Mesenchymal stem cell (in vitro differentiated cells and primary cell): Measurements from ENCODE around the gene SLC16A6.
"Not testable (repeated sequence)": the region's sequence is repeated elsewhere in the genome, so short reads cannot be mapped to it uniquely, and the experiment has no call there.

ENCODE experiments used
- DNase-seq: peaks from one replicate; pipeline ENCODE4 v3.0.0-alpha.2; 2013
- H2AFZ ChIP-seq: one replicate; pipeline ENCODE4 v1.6.1; 2013; ENCODE audit warnings: low read depth, mild to moderate bottlenecking, control low read depth, inconsistent platforms, low read length, moderate library complexity
- H2AK5ac ChIP-seq: 2 replicates; pipeline ENCODE4 v1.6.1; 2013; ENCODE audit warnings: low read length, moderate library complexity, mild to moderate bottlenecking, inconsistent platforms; ENCODE audit not compliant: severe bottlenecking
- H2BK120ac ChIP-seq: one replicate; pipeline ENCODE4 v1.6.1; 2013; ENCODE audit warnings: low read depth, mild to moderate bottlenecking, inconsistent platforms, low read length, moderate library complexity
- H2BK12ac ChIP-seq, 2 experiments: one replicate each; pipeline ENCODE4 v1.6.1; 2013; ENCODE audit warnings: inconsistent platforms in 2 of 2, low read length in 2 of 2, mild to moderate bottlenecking in 2 of 2, moderate library complexity in 2 of 2, control low read depth in 1 of 2
- H2BK15ac ChIP-seq: one replicate; pipeline ENCODE4 v1.6.1; 2013; ENCODE audit warnings: mild to moderate bottlenecking, low read depth, inconsistent platforms; ENCODE audit not compliant: poor library complexity, severe bottlenecking
- H2BK5ac ChIP-seq: 2 replicates; pipeline ENCODE4 v1.6.1; 2013; ENCODE audit warnings: low read depth, mild to moderate bottlenecking, low read length, control low read depth, inconsistent platforms; ENCODE audit not compliant: poor library complexity, severe bottlenecking
- H3K14ac ChIP-seq, 2 experiments: one replicate each; pipeline ENCODE4 v1.6.1; 2013; ENCODE audit warnings: inconsistent platforms in 2 of 2, low read length in 2 of 2, control low read depth in 1 of 2, mild to moderate bottlenecking in 1 of 2, moderate library complexity in 1 of 2
- H3K18ac ChIP-seq, 2 experiments: one replicate each; pipeline ENCODE4 v1.6.1; 2013; ENCODE audit warnings: inconsistent platforms in 2 of 2, low read length in 2 of 2, control low read depth in 1 of 2, low read depth in 1 of 2, mild to moderate bottlenecking in 1 of 2
- H3K23ac ChIP-seq, 2 experiments: one replicate each; pipeline ENCODE4 v1.6.1; 2013; ENCODE audit warnings: inconsistent platforms in 2 of 2, low read length in 2 of 2, mild to moderate bottlenecking in 2 of 2, moderate library complexity in 2 of 2, control low read depth in 1 of 2
- H3K27ac ChIP-seq: 2 replicates; pipeline ENCODE4 v1.5.1; 2013; ENCODE audit warnings: mild to moderate bottlenecking, moderate library complexity, low read length, control low read depth, inconsistent platforms; ENCODE audit not compliant: poor library complexity, severe bottlenecking
- H3K27me3 ChIP-seq, 2 experiments: 2 replicates each; pipeline versions ENCODE4 v1.6.1 to v1.7.0; 2013; ENCODE audit warnings: low read length in 2 of 2, mild to moderate bottlenecking in 2 of 2, moderate library complexity in 2 of 2, control low read depth in 1 of 2, inconsistent platforms in 1 of 2; ENCODE audit not compliant: control insufficient read depth in 1 of 2, insufficient read depth in 1 of 2
- H3K36me3 ChIP-seq, 2 experiments: 2 replicates each; pipeline versions ENCODE4 v1.6.1 to v1.7.0; 2013; ENCODE audit warnings: low read length in 2 of 2, control low read depth in 1 of 2, inconsistent platforms in 1 of 2, low read depth in 1 of 2, mild to moderate bottlenecking in 1 of 2; ENCODE audit not compliant: insufficient read depth in 2 of 2, control insufficient read depth in 1 of 2
- H3K4ac ChIP-seq, 2 experiments: one replicate each; pipeline ENCODE4 v1.6.1; 2013; ENCODE audit warnings: inconsistent platforms in 2 of 2, low read length in 2 of 2, mild to moderate bottlenecking in 2 of 2, moderate library complexity in 2 of 2, control low read depth in 1 of 2, low read depth in 1 of 2
- H3K4me1 ChIP-seq: 2 replicates; pipeline ENCODE4 v1.6.1; 2013; ENCODE audit warnings: low read depth, low read length, control low read depth; ENCODE audit not compliant: control insufficient read depth, insufficient read depth
- H3K4me2 ChIP-seq: 2 replicates; pipeline ENCODE4 v1.6.1; 2013; ENCODE audit warnings: low read length, mild to moderate bottlenecking, inconsistent platforms; ENCODE audit not compliant: poor library complexity, severe bottlenecking
- H3K4me3 ChIP-seq, 2 experiments: 2 replicates each; pipeline versions ENCODE4 v1.5.1 to v1.7.0; 2013; ENCODE audit warnings: low read length in 2 of 2, mild to moderate bottlenecking in 2 of 2, control low read depth in 1 of 2, low read depth in 1 of 2; ENCODE audit not compliant: insufficient read depth in 1 of 2
- H3K79me1 ChIP-seq: replicated peaks from 2 replicates; pipeline ENCODE4 v1.6.1; 2013; ENCODE audit warnings: mild to moderate bottlenecking, control low read depth, low read length, inconsistent platforms; ENCODE audit not compliant: poor library complexity, severe bottlenecking
- H3K9ac ChIP-seq: 2 replicates; pipeline ENCODE4 v1.7.0; 2013; ENCODE audit warnings: mild to moderate bottlenecking, low read length, moderate library complexity
- H3K9me3 ChIP-seq: 2 replicates; pipeline ENCODE4 v1.7.0; 2013; ENCODE audit warnings: mild to moderate bottlenecking, low read length; ENCODE audit not compliant: control insufficient read depth
- H4K8ac ChIP-seq: one replicate; pipeline ENCODE4 v1.6.1; 2013; ENCODE audit warnings: inconsistent platforms, mild to moderate bottlenecking, low read length, moderate library complexity
- H4K91ac ChIP-seq: one replicate; pipeline ENCODE4 v1.6.1; 2013; ENCODE audit warnings: mild to moderate bottlenecking, low read length, inconsistent platforms
- WGBS: methylation state at CpG from one replicate; pipeline ENCODE4 v1.1.7; 2013; ENCODE audit warnings: mixed read lengths; 5-methylcytosine and 5-hydroxymethylcytosine counted together

The SLC16A6 gene

DNA sequence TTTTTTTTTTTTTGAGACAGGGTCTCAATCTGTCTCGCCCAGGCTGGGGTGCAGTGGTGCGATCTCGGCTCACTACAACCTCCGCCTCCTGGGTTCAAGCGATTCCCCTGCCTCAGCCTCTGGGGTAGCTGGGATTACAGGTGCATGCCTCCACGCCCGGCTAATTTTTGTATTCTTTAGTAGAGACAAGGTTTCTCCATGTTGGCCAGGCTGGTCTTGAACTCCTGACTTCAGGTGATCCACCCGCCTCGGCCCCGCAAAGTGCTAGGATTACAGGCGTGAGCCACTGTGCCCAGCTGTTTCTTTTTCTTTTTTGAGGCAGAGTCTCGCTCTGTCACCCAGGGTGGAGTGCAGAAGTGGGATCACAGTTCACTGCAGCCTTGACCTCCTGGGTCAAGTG, 70.1 kb downstream of the SLC16A6 start:
- H2BK5ac ChIP-seq, H3K4me1 ChIP-seq, H3K4ac ChIP-seq, H2BK120ac ChIP-seq, H3K9me3 ChIP-seq, H3K27me3 ChIP-seq, DNase-seq, H3K36me3 ChIP-seq, H3K14ac ChIP-seq, H2AFZ ChIP-seq, H3K27ac ChIP-seq, H2BK12ac ChIP-seq, H3K4me2 ChIP-seq, H4K91ac ChIP-seq, H3K23ac ChIP-seq, H3K79me1 ChIP-seq, H3K9ac ChIP-seq, H4K8ac ChIP-seq, H2BK15ac ChIP-seq, H3K4me3 ChIP-seq, H2AK5ac ChIP-seq, H3K18ac ChIP-seq: not testable (repeated sequence)
- WGBS, result 96% methylated on average over 12 of the region's 12 CpGs

DNA sequence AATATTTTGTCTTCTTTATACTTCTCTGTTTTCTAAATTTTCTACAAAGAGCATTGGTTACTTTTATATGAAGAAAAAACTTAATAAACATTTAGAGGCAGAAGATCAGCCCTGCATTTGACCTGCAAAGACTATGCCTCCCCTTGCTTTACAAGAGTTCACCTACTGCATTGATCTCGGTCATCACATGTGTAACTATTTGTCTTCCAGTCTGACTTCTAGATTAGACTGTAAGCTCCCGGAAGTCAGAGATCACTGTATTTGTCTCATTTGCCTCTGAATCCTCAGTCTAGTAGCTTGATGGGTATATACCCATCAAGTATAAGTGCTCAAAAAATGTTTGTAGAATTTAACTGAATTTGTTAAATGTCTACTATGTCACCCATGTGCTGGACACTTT, 70.7 kb downstream of the SLC16A6 start:
- not testable (repeated sequence) for H2BK120ac ChIP-seq, H3K27ac ChIP-seq, H3K4me3 ChIP-seq, H3K36me3 ChIP-seq, H3K4ac ChIP-seq, H3K9me3 ChIP-seq, H3K4me2 ChIP-seq, H2BK12ac ChIP-seq, H2AK5ac ChIP-seq, H3K23ac ChIP-seq, H2AFZ ChIP-seq, H2BK5ac ChIP-seq, DNase-seq, H3K14ac ChIP-seq, H4K8ac ChIP-seq, H3K4me1 ChIP-seq, H4K91ac ChIP-seq, H3K79me1 ChIP-seq, H3K27me3 ChIP-seq, H2BK15ac ChIP-seq, H3K18ac ChIP-seq, H3K9ac ChIP-seq
- 71% methylated on average over 1 of the region's 2 CpGs for WGBS

DNA sequence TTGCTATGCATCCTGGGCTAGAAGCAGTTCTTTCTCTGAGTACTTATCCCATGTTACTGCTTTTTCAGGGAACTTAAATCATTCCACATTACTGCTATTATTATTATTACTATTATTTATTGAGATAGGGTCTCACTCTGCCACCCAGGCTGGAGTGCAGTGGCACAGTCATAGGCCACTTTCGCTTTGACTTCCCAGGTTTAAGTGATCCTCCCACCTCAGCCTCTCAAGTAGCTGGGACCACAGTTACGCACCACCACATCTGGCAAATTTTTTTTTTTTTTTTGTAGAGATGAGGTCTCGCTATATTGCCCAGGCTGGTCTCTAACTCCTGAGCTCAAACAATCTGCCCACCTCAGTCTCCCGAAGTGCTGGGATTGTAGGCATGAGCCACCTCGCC, 71.5 kb downstream of the SLC16A6 start:
- H2AK5ac ChIP-seq, H3K27me3 ChIP-seq, DNase-seq, H2BK120ac ChIP-seq, H2BK12ac ChIP-seq, H4K91ac ChIP-seq, H4K8ac ChIP-seq, H3K14ac ChIP-seq, H3K4ac ChIP-seq, H3K27ac ChIP-seq, H3K18ac ChIP-seq, H3K4me3 ChIP-seq, H2BK15ac ChIP-seq, H2AFZ ChIP-seq, H3K9ac ChIP-seq, H3K4me2 ChIP-seq, H3K23ac ChIP-seq, H3K4me1 ChIP-seq, H3K9me3 ChIP-seq, H2BK5ac ChIP-seq, H3K79me1 ChIP-seq, H3K36me3 ChIP-seq: not testable (repeated sequence)
- 93% methylated on average over 4 of the region's 5 CpGs for WGBS
